Amniotic stem cell (primary cell): ENCODE measurements around the gene ADCYAP1.

Experiments
- DNase-seq: peaks from one replicate; lab custom pipeline; 2025; lab: John Stamatoyannopoulos, UW

ADCYAP1 gene

GRCh38 chr18:910247-910646, 5.6 kb downstream of the ADCYAP1 start:
- no peak for DNase-seq

DNA sequence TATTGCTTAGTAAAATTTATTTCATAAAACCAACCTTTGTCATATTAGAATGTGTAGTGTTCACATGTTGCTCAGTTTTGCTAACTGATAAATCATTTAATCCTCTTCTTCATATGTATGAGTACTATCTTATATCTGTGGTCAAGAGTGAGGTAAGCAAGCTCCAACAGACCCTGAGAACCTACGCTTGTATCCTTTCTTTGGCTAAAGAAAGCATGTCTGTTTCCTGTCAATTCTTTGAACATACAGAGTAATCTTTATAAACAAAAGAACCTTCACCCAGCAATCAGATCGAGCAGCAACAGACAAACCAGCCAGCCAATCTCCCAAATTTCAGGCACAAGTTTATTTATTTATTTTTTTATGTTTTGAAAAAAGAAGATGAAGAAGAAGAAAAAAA, 6.4 kb downstream of the ADCYAP1 start:
- DNase-seq, result no peak

DNA sequence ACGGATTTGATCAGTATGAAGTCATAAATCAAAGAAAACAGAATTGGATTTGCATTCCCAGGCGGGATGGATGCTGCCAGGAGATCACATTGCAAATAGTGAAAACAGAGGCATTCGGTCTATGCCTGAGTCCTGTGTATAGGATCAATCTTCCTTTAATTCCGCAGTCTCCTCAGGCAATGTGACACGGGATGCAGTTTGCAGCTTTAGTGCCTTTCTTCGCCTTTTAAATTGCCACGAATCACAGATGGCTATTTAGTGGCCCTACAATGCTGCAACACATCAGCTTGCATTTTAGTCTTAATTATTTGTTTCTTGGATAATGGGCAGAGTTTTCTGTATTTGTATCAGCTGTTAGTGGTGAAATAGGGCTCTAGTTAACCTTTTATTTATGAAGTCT, 6.8 kb downstream of the ADCYAP1 start:
- no peak for DNase-seq

- DNase-seq, result no peak
These were observed 11.9 kb downstream of the ADCYAP1 start for GRCh38 chr18:916562-916961.

DNA sequence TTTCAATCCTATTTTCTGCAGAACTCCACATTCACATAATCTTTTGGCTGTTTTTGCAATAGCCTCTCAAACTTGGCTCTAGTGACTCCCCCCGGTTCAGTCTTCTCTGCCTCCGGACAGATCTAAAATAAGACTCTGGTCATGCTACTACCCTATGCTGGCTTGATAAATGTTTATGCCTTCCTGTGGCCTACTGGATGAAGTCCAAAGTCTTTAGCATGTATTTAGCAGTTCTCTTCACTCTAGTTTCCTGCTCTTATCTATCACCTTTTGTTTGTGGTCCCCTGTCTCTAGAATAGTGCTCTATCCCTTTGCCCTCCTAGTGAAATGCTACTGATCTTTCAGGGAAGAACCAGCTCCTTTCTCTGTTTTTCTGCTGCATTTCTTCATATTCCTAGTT, 14.4 kb downstream of the ADCYAP1 start:
- DNase-seq, result no peak

DNA sequence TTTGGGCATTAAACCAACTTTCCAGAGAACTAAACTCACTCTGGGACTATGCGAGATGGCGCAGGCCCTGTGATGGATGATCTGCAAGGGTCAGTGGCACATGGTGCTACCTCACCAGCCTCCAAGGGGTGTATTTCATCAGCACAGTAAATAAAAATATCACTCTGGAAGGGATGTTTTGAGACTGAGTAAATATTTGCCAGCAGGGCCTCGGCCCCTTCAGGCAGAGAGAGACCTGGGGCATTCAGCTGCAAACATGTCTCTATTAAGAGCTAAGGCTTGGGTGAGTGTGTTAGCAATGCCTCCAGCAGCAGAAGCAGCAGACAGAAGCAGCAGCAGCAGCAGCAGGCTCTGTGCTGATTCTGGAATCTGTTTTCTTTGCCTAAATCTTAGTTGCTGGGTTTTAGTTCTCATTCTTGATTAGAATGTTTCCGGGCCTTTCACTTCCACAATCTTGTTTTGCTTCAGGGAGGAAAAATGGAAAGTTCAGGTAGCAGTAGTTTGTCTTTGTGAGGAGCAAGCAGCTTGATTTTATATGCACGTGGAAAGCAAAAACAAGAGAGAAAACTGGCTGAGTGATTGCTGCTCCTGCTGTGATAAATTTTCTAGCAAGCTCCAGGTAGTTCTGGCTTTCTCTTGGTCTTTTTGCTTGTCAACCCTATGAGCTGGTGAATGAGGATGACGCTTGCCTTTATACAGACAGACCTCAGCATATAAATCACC, 18.6 kb downstream of the ADCYAP1 start:
- DNase-seq, result no peak

DNA sequence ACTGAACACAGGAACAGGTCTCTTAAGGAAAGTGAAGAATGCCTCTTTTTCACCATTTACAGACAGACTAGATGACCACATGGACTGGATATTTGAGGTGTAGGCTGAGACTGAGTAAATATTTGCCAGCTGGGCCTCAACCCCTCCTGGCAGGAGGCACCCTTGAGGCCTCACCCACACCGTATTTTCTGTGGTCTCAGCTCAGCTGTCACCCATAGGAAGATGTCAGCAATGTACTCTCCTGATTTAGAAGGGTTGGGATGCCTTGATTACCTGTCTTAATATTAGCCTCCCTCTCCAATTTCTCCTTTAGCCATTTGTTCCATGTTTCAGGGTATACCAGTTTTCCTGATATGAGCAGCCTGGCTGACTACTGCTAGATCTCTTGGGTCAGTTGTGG, 20.3 kb downstream of the ADCYAP1 start:
- no peak for DNase-seq

- DNase-seq, result no peak
These were observed 22.3 kb downstream of the ADCYAP1 start for GRCh38 chr18:926946-927345.

DNA sequence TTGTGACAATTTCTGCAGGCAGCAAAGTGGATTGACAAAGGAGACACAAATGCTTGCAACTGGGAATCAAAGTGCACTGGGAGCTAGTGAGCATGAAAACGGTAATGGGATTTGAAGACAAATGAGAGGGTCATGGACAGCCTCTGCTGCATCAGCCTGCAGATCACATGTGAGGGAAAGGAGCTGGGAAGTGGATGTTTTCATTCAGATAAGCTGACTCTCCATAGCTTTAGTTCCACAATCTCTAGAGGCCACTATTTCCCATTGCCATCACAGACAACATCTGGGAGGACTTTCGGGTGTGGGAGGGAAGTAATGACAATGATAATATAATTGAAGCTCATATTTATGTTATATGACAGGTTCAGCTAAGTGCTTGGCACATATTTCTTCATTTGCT, 28.4 kb downstream of the ADCYAP1 start:
- no peak for DNase-seq

DNA sequence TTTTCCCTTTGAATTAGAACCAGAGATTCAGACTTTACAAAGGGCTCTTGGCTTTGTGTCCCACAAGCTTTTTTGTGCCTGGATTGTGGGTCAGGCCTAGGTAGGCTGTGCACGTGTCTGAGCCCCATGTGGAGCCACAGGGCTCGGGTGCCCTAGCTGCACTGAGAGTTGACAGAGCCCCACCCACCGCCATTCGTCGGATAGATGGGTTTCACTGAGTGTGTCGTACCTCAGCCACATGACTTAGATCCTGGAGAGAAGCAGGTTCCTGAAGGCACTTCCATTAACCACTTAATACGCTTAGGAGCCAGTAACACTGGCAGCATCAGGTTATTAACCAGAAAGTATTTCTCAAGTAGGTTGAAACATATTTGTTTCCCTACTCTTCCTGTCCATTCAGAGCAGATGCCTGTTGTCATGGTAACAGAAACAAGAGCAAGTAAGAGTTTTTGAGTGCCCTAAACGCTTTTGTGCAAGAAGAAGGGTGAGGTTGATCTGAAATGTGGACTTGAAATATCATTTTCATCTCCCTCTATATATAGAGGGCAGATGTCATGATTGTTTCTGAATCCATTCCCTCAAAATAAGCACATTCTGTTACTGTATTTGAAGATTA, 30.0 kb downstream of the ADCYAP1 start:
- DNase-seq, result no peak

- DNase-seq, result no peak
These were observed 32.3 kb downstream of the ADCYAP1 start for GRCh38 chr18:936941-937340.

DNA sequence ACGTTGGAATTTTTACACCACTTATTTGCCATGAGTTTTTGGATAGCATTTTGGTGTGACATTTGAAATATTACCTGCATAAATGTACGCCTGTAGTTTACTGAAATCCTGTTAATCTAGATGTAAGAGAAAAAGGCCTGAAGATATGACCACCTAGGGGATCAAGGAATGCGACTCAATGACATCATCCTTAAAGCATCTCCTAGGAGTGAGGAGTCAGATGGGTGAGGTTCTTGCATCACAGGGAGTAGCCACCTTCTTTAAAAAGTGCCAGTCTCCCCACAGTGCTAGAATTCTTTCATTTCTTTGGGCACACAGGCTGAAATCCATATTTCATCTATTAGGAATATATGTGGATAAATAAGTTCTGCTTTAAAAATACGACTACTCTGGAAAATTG, 34.5 kb downstream of the ADCYAP1 start:
- DNase-seq, result no peak

GRCh38 chr18:939958-940357, 35.3 kb downstream of the ADCYAP1 start:
- DNase-seq, result no peak

DNA sequence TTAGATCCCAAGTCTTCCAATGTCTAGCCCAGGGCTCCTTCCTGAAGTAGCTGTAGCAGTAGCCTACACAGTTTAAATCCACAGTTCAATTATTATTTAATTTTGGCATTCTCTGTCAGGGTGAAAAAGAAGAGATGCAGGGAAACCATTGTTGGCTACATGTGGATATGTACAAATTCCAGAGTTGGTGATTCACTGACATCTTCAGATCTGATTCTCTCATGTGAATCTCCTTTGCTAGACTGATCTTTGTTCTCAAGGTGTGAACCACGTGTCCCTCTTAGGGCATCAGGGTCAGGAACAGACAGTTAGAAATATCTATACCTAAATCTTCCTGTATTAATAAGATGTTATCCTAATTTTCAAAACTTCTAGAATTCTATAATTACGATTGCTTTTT, 36.7 kb downstream of the ADCYAP1 start:
- DNase-seq, result no peak

GRCh38 chr18:944440-944839, 39.8 kb downstream of the ADCYAP1 start:
- DNase-seq, result no peak

- DNase-seq, result no peak
These were observed 45.3 kb downstream of the ADCYAP1 start for GRCh38 chr18:949724-950631.

DNA sequence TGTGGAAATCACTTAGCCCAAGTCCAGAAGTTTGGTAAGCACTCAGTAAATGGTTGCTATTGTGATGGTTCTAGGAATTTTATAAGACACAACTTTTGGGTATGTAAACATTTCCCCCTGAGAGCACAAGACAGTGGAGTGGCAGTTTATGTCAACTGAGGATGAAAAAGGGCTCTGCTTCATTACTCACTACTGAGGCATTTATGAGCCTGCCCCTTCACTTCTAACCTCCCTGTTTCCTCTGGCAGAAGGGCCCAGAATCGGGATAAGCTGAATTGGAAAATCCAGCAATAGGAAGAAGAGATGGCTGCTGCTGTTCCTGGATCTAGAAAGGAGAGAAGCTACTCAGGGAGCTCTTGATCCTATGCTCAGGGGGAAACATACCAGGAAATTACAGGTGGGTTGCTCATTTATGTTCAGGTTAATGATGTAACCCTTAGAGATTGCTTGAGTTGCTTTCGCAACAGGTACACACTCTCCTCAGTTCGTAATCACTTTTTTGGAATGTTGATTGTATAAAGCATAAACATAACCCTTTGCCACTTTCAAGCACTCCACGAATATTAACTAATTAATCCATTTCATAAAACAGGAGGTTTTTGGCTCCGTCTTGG, 46.3 kb downstream of the ADCYAP1 start:
- DNase-seq, result no peak

DNA sequence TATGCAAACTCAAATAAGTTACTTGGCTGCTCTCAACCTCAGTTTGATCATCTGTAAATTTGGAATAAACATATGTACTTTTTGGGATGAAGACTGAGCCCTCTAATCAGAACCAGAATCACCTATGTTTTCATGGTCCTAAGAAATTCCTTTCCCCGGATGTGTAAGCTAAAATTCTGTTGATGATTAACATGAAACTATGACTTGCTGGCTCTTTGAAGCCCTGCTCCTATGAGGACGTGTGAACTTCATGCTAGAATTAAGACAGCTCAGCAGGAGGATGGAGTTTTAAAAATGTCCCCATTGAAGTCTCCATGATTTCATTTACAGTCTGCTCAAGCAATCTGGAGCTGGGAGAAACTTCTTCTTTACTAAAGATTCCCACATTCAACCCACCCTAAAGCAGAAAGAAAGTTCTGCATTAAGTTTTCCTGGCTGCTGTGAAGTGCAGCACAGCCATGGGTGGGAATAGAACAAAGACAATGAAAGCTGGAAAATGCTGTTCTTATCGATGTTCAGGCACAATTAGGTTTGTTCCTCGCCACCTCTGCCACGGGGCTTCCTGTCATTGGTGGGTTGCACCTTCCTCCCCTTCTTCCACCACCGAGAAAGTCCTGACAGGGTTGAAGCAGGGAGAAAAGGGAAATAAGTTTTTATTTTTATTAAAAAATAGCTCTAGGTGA, 50.9 kb downstream of the ADCYAP1 start:
- no peak for DNase-seq

DNA sequence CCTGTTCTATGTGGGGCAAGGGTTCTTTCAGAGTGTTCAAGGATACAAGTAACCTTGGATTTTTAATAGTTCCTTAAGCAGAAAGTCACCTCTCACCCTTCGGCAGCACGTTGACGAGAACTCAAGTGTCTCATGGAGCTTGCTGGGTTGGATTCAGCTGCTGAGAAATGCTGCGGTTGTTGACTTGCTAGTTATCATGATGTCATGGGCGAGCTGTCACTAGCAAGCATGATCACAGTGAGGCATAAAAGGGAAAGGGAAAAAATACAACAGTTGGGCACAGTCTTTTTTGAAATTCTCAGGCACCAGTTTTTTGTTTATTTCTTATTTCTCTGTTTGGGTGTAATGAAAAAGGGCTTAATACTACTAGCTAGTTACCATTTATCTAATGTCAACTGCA, 53.2 kb downstream of the ADCYAP1 start:
- DNase-seq, result no peak

DNA sequence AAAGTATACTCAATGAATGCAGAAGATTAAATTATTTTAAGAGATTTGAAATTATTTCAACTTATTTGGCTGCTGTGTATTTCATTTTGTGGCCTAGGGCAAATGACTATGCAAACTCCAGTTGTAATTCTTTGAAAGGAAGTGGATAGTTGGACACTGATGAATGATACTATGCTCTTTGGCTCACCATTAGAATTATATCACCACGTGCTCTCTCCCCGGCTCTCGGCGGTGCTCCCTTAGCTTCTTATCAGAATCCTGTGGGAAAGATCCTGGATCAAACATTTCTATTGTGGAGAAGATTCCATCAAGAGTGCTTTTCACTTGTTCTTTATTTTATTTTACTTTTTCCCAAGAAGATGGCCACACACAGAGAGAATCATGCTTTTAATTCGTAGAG, 55.2 kb downstream of the ADCYAP1 start:
- no peak for DNase-seq
